ENCODE data around the gene GLIPR2. TPM values are rescaled to one million over a fixed set of nuclear protein-coding genes. Genes with fewer than 3 reads are reported as not detected.

Gene GLIPR2
- total and polyA plus RNA-seq, 2 of the 4 experiments (the other 2 are of a cell fraction), result 35.8 to 43.3 TPM

DNA sequence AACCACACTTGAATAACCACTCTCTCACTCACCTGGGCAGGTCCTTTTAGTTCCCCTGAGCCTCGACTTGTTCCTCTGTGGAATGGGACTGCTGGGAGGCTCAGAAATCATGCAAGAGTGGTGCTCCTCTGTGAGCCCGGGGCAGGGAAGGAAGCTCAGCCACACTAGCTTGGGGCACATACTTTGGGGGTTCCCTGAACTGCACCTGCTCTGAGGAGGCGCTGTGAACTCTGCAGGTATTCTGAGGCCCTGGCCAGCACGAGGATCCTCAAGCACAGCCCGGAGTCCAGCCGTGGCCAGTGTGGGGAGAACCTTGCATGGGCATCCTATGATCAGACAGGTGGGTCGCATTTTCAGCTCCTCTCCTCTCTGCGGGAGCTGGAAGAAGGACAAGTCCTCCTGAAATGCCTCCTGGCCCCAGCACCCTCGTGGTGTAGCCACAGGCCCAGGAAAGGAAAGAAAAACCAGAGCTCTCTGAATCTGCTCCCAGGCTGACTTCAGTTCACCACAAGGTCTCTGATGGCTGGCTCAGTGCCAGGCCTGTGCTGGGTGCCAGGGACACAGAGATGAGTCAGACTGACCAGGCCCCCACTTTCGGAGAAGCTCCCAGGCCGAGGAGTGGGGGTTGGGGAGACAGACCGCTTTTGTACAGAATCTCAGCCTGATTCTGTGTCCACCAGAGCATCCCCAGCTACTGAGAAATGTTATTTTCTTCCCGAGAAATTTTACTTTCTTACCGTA lies 11.9 kb downstream of the GLIPR2 start (continued):
- TF ChIP-seq, protein P1, sequence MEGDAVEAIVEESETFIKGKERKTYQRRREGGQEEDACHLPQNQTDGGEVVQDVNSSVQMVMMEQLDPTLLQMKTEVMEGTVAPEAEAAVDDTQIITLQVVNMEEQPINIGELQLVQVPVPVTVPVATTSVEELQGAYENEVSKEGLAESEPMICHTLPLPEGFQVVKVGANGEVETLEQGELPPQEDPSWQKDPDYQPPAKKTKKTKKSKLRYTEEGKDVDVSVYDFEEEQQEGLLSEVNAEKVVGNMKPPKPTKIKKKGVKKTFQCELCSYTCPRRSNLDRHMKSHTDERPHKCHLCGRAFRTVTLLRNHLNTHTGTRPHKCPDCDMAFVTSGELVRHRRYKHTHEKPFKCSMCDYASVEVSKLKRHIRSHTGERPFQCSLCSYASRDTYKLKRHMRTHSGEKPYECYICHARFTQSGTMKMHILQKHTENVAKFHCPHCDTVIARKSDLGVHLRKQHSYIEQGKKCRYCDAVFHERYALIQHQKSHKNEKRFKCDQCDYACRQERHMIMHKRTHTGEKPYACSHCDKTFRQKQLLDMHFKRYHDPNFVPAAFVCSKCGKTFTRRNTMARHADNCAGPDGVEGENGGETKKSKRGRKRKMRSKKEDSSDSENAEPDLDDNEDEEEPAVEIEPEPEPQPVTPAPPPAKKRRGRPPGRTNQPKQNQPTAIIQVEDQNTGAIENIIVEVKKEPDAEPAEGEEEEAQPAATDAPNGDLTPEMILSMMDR (conservative IDR thresholded peaks at IDR 0.05; ENCODE audit: low read depth, low read length), result no peak

DNA sequence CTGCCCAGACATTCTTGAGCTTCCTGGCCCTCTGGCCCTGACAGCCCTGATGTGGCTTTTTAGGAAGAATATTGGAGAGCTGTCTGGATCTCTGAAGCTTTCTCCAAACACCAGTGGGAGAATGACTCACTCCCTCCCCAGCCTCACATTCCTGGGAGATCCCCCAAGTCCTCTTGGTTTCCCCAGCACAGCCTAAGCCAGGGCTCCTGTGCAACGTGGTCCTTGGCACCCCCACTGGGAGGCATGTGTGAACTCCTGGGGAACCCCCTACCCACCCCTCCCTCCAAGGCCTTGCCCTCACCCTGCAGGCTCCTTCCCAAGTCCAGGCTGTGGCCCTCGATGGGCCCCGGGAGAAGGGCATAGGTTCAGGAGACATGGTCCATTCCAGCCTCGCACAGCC lies 12.7 kb downstream of the GLIPR2 start:
- H3K4me1 ChIP-seq (ENCODE audit: control insufficient read depth, insufficient read depth, low read length), result peaks cover 26% of the 10 kb centered on the region
- peak; percentile 78 for ATAC-seq (ENCODE audit: low read depth)

More for the DNA sequence above, 12.7 kb downstream of the GLIPR2 start:
- in situ Hi-C loops (cut with MboI; ENCODE audit: low sequenced_read_pairs), result no loop called here
- Histone ChIP-seq H3K27me3 (ENCODE audit: control insufficient read depth, insufficient read depth, low read length) (no peaks in the 10 kb centered on the region), H3K79me1 (ENCODE audit: low read depth in 1 of 2, low read length in 2 of 2) (peaks cover 11 to 70% of the 10 kb centered on the region in 2 experiments; a peak in 3 of 4 replicates), H3K23ac (ENCODE audit: low read depth, low read length) (peak overlapping the region; percentile 39), H3K4ac (ENCODE audit: low read depth, low read length) (peak overlapping the region; percentile 74), H3K18ac (ENCODE audit: low read depth, low read length) (peak overlapping the region; percentile 32), H3K27ac (ENCODE audit: insufficient read depth, low read length) (peak overlapping the region; percentile 71), H2AK9ac (replicated peaks; ENCODE audit: low read depth, low read length, poor library complexity) (peak overlapping the region; percentile 86), H2BK120ac (ENCODE audit: low read depth, low read length) (peak overlapping the region; percentile 78), H4K20me1 (ENCODE audit: insufficient read depth, low read length) (peaks cover 23% of the 10 kb centered on the region), H2BK5ac (ENCODE audit: low read depth, low read length, poor library complexity, severe bottlenecking) (peak overlapping the region; percentile 87), H4K8ac (ENCODE audit: low read depth in 2 of 2, low read length in 2 of 2) (peak overlapping the region; percentile 30 to 68; a peak in 2 of 4 replicates), H3K9me1 (ENCODE audit: insufficient read depth, low read length) (peaks cover 32% of the 10 kb centered on the region), H3K4me2 (ENCODE audit: low read depth, low read length) (peak overlapping the region; percentile 18; the same call in 1 of the 2 replicates), H2AK5ac (ENCODE audit: low read depth, low read length) (peak overlapping the region; percentile 94), H3K14ac (replicated peaks; ENCODE audit: low read depth, low read length) (peak overlapping the region; percentile 5; the same call in 1 of the 2 replicates), H3K56ac (ENCODE audit: extremely low read depth, insufficient read depth, low read length) (peak overlapping the region; percentile 24; the same call in 1 of the 2 replicates), H2BK15ac (ENCODE audit: low read depth, low read length) (peak overlapping the region; percentile 78; the same call in 1 of the 3 replicates), H2AFZ (replicated peaks; ENCODE audit: low read length, poor library complexity) (peak overlapping the region; percentile 25), H4K91ac (ENCODE audit: insufficient read depth, low read depth, low read length) (peak overlapping the region; percentile 73), H3K9me3 (ENCODE audit: control insufficient read depth, insufficient read depth, low read length) (no peaks in the 10 kb centered on the region), H4K5ac (ENCODE audit: low read depth, low read length) (peak overlapping the region; percentile 33; the same call in 1 of the 2 replicates), H3K9ac (ENCODE audit: low read depth, low read length) (no peak overlapping the region), H2BK20ac (ENCODE audit: low read depth, low read length) (peak overlapping the region; percentile 22), H3K4me3 (ENCODE audit: insufficient read depth, low read depth, low read length) (no peak overlapping the region), H3K36me3 (ENCODE audit: control insufficient read depth, insufficient read depth, low read length) (peaks cover 51% of the 10 kb centered on the region)
- ChIA-PET POLR2A (ENCODE audit: unreplicated experiment) (interaction anchor here (0.7 to 1.0 kb wide), 2 partner anchors 10 to 15 kb away, joined by 3 to 4 read pairs; no protein-coding TSS in a partner anchor), CTCF (interaction anchor here (0.6 to 2.2 kb wide), 4 partner anchors 9 to 102 kb away, joined by 3 to 8 read pairs (median 4); no protein-coding TSS in a partner anchor)
- intact Hi-C loops (cut with micrococcal nuclease), result no loop called here
- TF ChIP-seq NFE2L2 (IDR thresholded peaks at IDR 0.05; ENCODE audit: low read depth, low read length) (no peak), FOS (IDR thresholded peaks at IDR 0.05; ENCODE audit: low read depth, low read length) (peak; percentile 51)
- dilution Hi-C loops (cut with HindIII; ENCODE audit: low sequenced_read_pairs, unreplicated experiment), result no loop called here
- BruUV-seq (replicated peaks), result no TSS peak
- DNase-seq, result peak; percentile 79
- 0% methylated on average over 1 of the region's 4 CpGs; no CpG with 5 or more reads in 1 of the 2 experiments for WGBS, 2 experiments (ENCODE audit: extremely low coverage in 2 of 2, insufficient read length in 1 of 2)
